ENCODE measurements around the gene ITPK1. TPM values are rescaled to one million over a fixed set of nuclear protein-coding genes. Genes with fewer than 3 reads are reported as not detected.

Gene ITPK1
- total and polyA plus RNA-seq, 10 of the 15 experiments (the other 5 are each of a cell fraction or from before 2014, with no cell fraction given): 1.3 to 73.2 (median 27.0) TPM

DNA sequence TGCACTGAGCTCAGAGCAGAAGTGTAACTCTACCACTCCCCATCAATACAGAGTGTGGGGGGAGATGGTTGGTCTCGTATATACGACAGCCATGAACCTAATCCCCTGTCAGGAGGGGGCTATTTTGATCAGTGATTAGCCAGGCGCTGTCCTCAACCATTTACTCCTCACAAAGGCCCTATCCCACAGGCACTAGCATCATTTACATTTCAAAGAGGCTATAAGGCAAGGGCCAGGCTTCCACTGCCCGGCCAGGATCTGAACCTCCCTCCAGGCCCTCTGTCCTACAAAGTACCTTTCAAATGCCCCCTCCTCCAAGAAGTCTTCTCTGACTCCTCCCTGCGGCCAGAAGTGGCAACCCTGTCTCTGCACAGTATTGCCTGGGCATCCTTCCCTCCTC, 74.7 kb downstream of the ITPK1 start:
- ChIA-PET POLR2A (interaction anchor here (1.1 kb wide), 1 partner anchor 19 kb away, joined by 3 read pairs; no protein-coding TSS in a partner anchor), CTCF (interaction anchor here (0.8 to 1.6 kb wide), 4 partner anchors 18 to 72 kb away, joined by 3 to 6 read pairs (median 4); no protein-coding TSS in a partner anchor)

DNA sequence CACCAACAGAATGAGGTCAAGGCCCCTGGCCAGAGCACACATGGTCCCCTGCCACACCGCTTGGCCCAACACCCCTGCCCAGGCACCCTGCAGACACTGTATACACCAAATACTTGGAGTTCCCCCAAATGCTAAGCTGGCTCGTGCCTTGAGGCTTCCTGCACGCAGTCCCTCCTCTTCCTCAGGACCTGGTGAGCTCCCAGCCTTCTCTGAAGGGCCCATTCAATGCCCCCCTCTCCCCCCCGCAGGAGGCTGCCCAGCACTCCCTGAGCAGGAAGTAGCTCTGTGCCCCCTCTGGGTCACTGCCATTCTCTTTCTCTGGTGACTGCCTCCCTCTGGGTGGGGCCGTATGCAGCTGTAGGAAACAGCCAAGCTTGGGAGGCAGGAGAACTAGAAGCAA, 75.3 kb downstream of the ITPK1 start:
- no peak overlapping the region for H3K27ac ChIP-seq (ENCODE audit: control insufficient read depth, insufficient read depth)
- ChIA-PET SMC1A (ENCODE audit: uncharacterized antibody, unreplicated experiment) (interaction anchor here (1.3 kb wide), 1 partner anchor 73 kb away, joined by 7 read pairs; no protein-coding TSS in a partner anchor), RAD21 (ENCODE audit: unreplicated experiment) (interaction anchor here (1.4 kb wide), 1 partner anchor 73 kb away, joined by 4 read pairs; no protein-coding TSS in a partner anchor), CTCF (interaction anchor here (0.8 to 1.6 kb wide), 5 partner anchors 17 to 73 kb away, joined by 3 to 6 read pairs (median 3); no protein-coding TSS in a partner anchor), POLR2A (interaction anchor here (1.1 kb wide), 1 partner anchor 19 kb away, joined by 3 read pairs; no protein-coding TSS in a partner anchor)
- no peak overlapping the region for H3K9ac ChIP-seq (ENCODE audit: control insufficient read depth, insufficient read depth, low read length)
- H3K4me1 ChIP-seq (ENCODE audit: control insufficient read depth, insufficient read depth, low read length): peaks cover 44% of the 10 kb centered on the region
- no peaks in the 10 kb centered on the region for H3K27me3 ChIP-seq (replicated peaks in 1 of 2; ENCODE audit: control insufficient read depth in 2 of 2, insufficient read depth in 2 of 2, low read length in 1 of 2)
- peaks cover 9% of the 10 kb centered on the region for H3K79me2 ChIP-seq (ENCODE audit: control insufficient read depth, insufficient read depth, low read length)
- no peak overlapping the region for H2AFZ ChIP-seq (ENCODE audit: control insufficient read depth, low read depth, low read length)
- H4K20me1 ChIP-seq (ENCODE audit: control insufficient read depth, insufficient read depth): no peaks in the 10 kb centered on the region
- in situ Hi-C loops (cut with MboI) (no loop called here), intact Hi-C loops (cut with micrococcal nuclease; ENCODE audit: unreplicated experiment) (no loop called here)
- DNase-seq (ENCODE audit: low read depth, low spot score) (no peak), ATAC-seq (no peak), FAIRE-seq (no peak)
- H3K4me3 ChIP-seq: no peak overlapping the region
- H3K4me2 ChIP-seq (ENCODE audit: control insufficient read depth, insufficient read depth): no peak overlapping the region
- no TSS peak for BruUV-seq (replicated peaks)
- WGBS (ENCODE audit: insufficient coverage, insufficient replicate concordance, low lambda C conversion rate, missing lambda C conversion rate): 95% methylated on average over 5 of the region's 5 CpGs
- no peaks in the 10 kb centered on the region for H3K9me3 ChIP-seq (replicated peaks; ENCODE audit: control insufficient read depth, insufficient read depth, low read length)
- peaks cover 0 to 5% of the 10 kb centered on the region in 2 experiments; a peak in 2 of 4 replicates for H3K36me3 ChIP-seq (ENCODE audit: control insufficient read depth in 2 of 2, insufficient read depth in 2 of 2, low read length in 1 of 2)
- TF ChIP-seq MTA2 (IDR thresholded peaks at IDR 0.05; ENCODE audit: low read depth) (no peak), CEBPB (IDR thresholded peaks at IDR 0.05; ENCODE audit: borderline replicate concordance in 1 of 2, low read depth in 2 of 2, low read length in 2 of 2) (no peak), NFYA (IDR thresholded peaks at IDR 0.05; ENCODE audit: borderline replicate concordance, low read depth, low read length) (no peak), SMAD1 (IDR thresholded peaks at IDR 0.05; ENCODE audit: low read depth, partially characterized antibody) (no peak), NR2F1 (conservative IDR thresholded peaks at IDR 0.05) (no peak), SMAD5 (IDR thresholded peaks at IDR 0.05; ENCODE audit: low read depth) (no peak), ELK1 (IDR thresholded peaks at IDR 0.05; ENCODE audit: low read depth, low read length) (no peak), CHD1 (IDR thresholded peaks at IDR 0.05; ENCODE audit: low read depth, low read length) (no peak), YBX1 (IDR thresholded peaks at IDR 0.05) (no peak), POU2F2 (IDR thresholded peaks at IDR 0.05; ENCODE audit: borderline replicate concordance, low read depth, low read length) (no peak)

More for the DNA sequence above, 74.7 kb downstream of the ITPK1 start:
- ChIA-PET SMC1A (ENCODE audit: uncharacterized antibody, unreplicated experiment) (interaction anchor here (1.3 kb wide), 1 partner anchor 73 kb away, joined by 7 read pairs; no protein-coding TSS in a partner anchor), RAD21 (ENCODE audit: unreplicated experiment) (interaction anchor here (1.4 kb wide), 1 partner anchor 72 kb away, joined by 4 read pairs; no protein-coding TSS in a partner anchor)
- intact Hi-C loops (cut with micrococcal nuclease; ENCODE audit: unreplicated experiment): no loop called here
- no peak overlapping the region for H3K27ac ChIP-seq (ENCODE audit: control insufficient read depth, insufficient read depth)
- H3K36me3 ChIP-seq (ENCODE audit: control insufficient read depth in 2 of 2, insufficient read depth in 2 of 2, low read length in 1 of 2): peaks cover 0 to 5% of the 10 kb centered on the region in 2 experiments; a peak in 2 of 4 replicates
- no peak for FAIRE-seq
- peaks cover 5% of the 10 kb centered on the region for H3K79me2 ChIP-seq (ENCODE audit: control insufficient read depth, insufficient read depth, low read length)
- H3K4me1 ChIP-seq (ENCODE audit: control insufficient read depth, insufficient read depth, low read length): peaks cover 40% of the 10 kb centered on the region
- in situ Hi-C loops (cut with MboI): no loop called here
- no peak for TF ChIP-seq ATF7 (IDR thresholded peaks at IDR 0.05; ENCODE audit: low read depth)
- TF ChIP-seq NBN (IDR thresholded peaks at IDR 0.05): no peak
- no peak for TF ChIP-seq ZNF24 (IDR thresholded peaks at IDR 0.05)
- TF ChIP-seq NR2C2 (IDR thresholded peaks at IDR 0.05; ENCODE audit: borderline replicate concordance, control insufficient read depth, insufficient read length, low read depth): no peak
- TF ChIP-seq POLR2AphosphoS2 (IDR thresholded peaks at IDR 0.05; ENCODE audit: low read depth, low read length): no peak
- TF ChIP-seq ASH2L (IDR thresholded peaks at IDR 0.05; ENCODE audit: borderline replicate concordance, low read depth): no peak
- no peak for TF ChIP-seq SMAD5 (IDR thresholded peaks at IDR 0.05; ENCODE audit: low read depth)
- TF ChIP-seq RBBP5 (conservative IDR thresholded peaks at IDR 0.05): no peak
- TF ChIP-seq MEF2B (IDR thresholded peaks at IDR 0.05; ENCODE audit: partially characterized antibody, poor library complexity, severe bottlenecking): no peak
- no peak for TF ChIP-seq NFYB (IDR thresholded peaks at IDR 0.05; ENCODE audit: insufficient read depth, low read depth, low read length)
- TF ChIP-seq SP1 (IDR thresholded peaks at IDR 0.05; ENCODE audit: low read depth, low read length): no peak
- TF ChIP-seq POLR2A (IDR thresholded peaks at IDR 0.05; ENCODE audit: low read depth, low read length): no peak
- TF ChIP-seq NFYA (IDR thresholded peaks at IDR 0.05; ENCODE audit: borderline replicate concordance, low read depth, low read length): no peak
- TF ChIP-seq WRNIP1 (IDR thresholded peaks at IDR 0.05; ENCODE audit: borderline replicate concordance, low read depth, low read length): no peak
- TF ChIP-seq SMARCA5 (IDR thresholded peaks at IDR 0.05): no peak
- TF ChIP-seq CBFB (IDR thresholded peaks at IDR 0.05; ENCODE audit: low read depth): no peak
- TF ChIP-seq STAT1 (conservative IDR thresholded peaks at IDR 0.05): no peak
- no peak for TF ChIP-seq FOXK2 (IDR thresholded peaks at IDR 0.05)
- no peaks in the 10 kb centered on the region for H4K20me1 ChIP-seq (ENCODE audit: control insufficient read depth, insufficient read depth)
- no peak for ATAC-seq
- 97% methylated on average over 5 of the region's 5 CpGs for WGBS (ENCODE audit: insufficient coverage, insufficient replicate concordance, low lambda C conversion rate, missing lambda C conversion rate)
- no peak overlapping the region for H3K4me2 ChIP-seq (ENCODE audit: control insufficient read depth, insufficient read depth)
- H2AFZ ChIP-seq (ENCODE audit: control insufficient read depth, low read depth, low read length): no peak overlapping the region
- H3K27me3 ChIP-seq (replicated peaks in 1 of 2; ENCODE audit: control insufficient read depth in 2 of 2, insufficient read depth in 2 of 2, low read length in 1 of 2): no peaks in the 10 kb centered on the region
- H3K4me3 ChIP-seq: no peak overlapping the region
- DNase-seq (ENCODE audit: low read depth, low spot score): no peak
- BruUV-seq (replicated peaks): no TSS peak
- H3K9me3 ChIP-seq (replicated peaks; ENCODE audit: control insufficient read depth, insufficient read depth, low read length): no peaks in the 10 kb centered on the region
- no peak overlapping the region for H3K9ac ChIP-seq (ENCODE audit: control insufficient read depth, insufficient read depth, low read length)

Measured in GM12878 (cell line).